Motor neuron (in vitro differentiated cells): ENCODE results near the gene IL4I1. TPM values are rescaled to one million over a fixed set of nuclear protein-coding genes. Genes with fewer than 3 reads are reported as not detected.

Experiments used
- ATAC-seq, 8 experiments: fragments of 200-7000 bp; cut with Tn5 transposase; replicated peaks in 6 of 8; 2 replicates each; pipeline ENCODE4 v1.8.0; 2021; ENCODE audit warnings: mild to moderate bottlenecking in 8 of 8, moderate library complexity in 8 of 8
- H3K27ac ChIP-seq, 2 donors: fragments of 250-450 bp; sonication (Bioruptor Pico); 2 replicates each; pipeline ENCODE4 v1.9.0; 2021; ENCODE audit warnings: antibody characterized with exemption in 2 of 2, mild to moderate bottlenecking in 2 of 2, moderate library complexity in 1 of 2
- H3K4me1 ChIP-seq, 2 donors: fragments of 250-450 bp; sonication (Bioruptor Pico); replicated peaks in 1 of 2; 2 replicates each; pipeline ENCODE4 v1.6.1; 2021; ENCODE audit warnings: antibody characterized with exemption in 2 of 2, mild to moderate bottlenecking in 2 of 2, moderate library complexity in 1 of 2
- H3K4me3 ChIP-seq, 5 donors: fragments of 250-450 bp; sonication (Bioruptor Pico); 2 replicates each; pipeline ENCODE4 v1.9.0; 2021; ENCODE audit warnings: antibody characterized with exemption in 5 of 5, mild to moderate bottlenecking in 5 of 5, moderate library complexity in 4 of 5
- WGBS, 10 experiments: fragments of 450-650 bp; shearing (Covaris generic); methylation state at CpG; one replicate each; pipeline ENCODE4 v1.0.0; 2022; 5-methylcytosine and 5-hydroxymethylcytosine counted together
- in situ Hi-C, 9 experiments: fragments of 400-800 bp; cut with MboI; loops; one replicate each; pipeline ENCODE4 v1.15.0; 2021; ENCODE audit warnings: low sequenced_read_pairs in 9 of 9, low pct_unique_long_range_greater_than_20kb in 2 of 9; ENCODE audit not compliant: unreplicated experiment in 9 of 9
- total RNA-seq, 8 experiments: library from RNA; unstranded; fragments of 300-600 nt; gene quantifications; 2 replicates each; pipeline versions ENCODE4 v1.2.3 to v1.2.4, GENCODE V29; 2022

Gene IL4I1
- total RNA-seq, 8 experiments from 2014 or later, result 0.21 to 0.99 (median 0.35) TPM

DNA sequence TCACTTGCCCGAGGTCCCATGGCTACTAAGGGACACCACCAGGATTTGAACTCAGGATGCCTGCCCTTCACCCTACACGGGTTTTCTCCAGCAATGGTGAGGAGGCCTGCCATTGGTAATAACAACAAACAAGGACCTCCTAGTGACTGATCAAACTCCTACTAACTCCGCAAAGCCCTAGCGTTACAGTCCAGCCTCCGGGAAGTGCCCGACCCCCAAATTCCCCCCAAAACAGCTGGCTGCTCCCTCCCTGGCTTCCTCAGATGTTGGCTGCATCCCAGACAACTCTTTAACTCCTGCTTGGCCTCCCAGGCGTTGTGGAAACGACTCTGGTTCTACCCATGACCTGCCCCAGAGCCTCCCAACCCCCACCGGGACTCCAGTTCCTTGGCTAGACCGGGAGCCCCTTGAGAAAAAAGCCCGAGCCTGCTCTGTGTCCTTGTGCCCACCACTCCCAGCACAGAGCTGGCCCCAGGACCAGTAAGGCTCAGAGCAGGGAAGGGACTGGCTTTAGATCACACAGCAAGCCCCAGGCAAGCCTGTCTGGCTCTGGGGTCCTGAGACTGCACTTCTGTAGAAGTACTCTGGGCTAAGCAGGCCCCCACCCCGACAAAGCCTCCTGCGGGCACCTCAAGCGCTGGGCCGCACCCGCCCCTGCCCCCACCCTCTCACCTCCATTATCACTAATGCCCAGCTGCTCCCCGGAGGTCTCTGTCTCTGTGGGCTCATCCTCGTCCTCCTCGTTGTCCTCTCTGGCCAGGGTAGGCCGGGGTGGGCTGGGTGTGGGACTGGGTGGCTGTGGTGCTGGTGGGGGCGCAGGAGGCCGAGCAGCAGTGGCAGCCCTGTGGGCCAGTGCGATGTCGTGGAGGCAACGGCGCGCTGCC, 24.2 kb downstream of the IL4I1 start:
- no peak overlapping the region for H3K27ac ChIP-seq
- no peak overlapping the region for H3K4me3 ChIP-seq
- peaks cover 9 to 12% of the 10 kb centered on the region in 2 donors for H3K4me1 ChIP-seq
- 40 to 81% (median 59%) methylated on average over 1 to 8 of the region's 27 CpGs; no CpG with 5 or more reads in 4 of the 10 experiments for WGBS, 10 experiments
- in situ Hi-C loops, result no loop called here
- no peak for ATAC-seq

DNA sequence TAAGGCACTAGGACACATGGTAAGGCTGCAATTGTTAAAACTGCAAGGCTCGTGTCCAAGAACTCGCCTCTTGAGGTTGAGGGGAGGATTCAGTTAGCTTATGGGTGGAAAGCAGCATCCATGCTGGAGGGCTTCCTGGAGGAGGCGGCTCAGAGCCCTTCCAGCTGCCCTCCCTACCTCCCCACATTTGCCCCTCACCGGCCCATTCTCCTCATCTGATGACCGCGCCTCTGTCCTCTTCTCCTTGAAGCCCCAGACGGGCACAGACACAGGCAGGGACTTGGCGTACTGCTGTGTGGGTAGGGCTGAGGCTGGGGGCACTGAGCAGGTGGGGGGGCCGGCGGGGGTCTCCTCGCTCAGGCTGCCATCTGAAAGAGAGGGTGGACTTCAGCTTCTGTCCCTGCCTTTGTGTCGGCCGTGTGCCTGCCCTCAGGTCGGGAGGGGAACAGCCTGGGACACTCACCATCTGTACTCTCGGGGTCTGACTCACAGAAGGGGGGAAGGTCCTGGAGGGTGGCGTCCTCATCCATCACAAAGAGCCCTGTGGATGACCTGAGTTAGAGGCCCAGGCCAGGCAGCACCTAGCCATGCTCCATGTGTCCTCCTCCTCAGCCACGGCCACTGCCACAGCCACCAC, 25.2 kb downstream of the IL4I1 start:
- Histone ChIP-seq H3K27ac (no peak overlapping the region), H3K4me1 (peaks cover 9 to 12% of the 10 kb centered on the region in 2 donors), H3K4me3 (no peak overlapping the region)
- 65 to 100% (median 85%) methylated on average over 2 to 5 of the region's 17 CpGs; no CpG with 5 or more reads in 7 of the 10 experiments for WGBS, 10 experiments
- no peak for ATAC-seq
- in situ Hi-C loops, result no loop called here

DNA sequence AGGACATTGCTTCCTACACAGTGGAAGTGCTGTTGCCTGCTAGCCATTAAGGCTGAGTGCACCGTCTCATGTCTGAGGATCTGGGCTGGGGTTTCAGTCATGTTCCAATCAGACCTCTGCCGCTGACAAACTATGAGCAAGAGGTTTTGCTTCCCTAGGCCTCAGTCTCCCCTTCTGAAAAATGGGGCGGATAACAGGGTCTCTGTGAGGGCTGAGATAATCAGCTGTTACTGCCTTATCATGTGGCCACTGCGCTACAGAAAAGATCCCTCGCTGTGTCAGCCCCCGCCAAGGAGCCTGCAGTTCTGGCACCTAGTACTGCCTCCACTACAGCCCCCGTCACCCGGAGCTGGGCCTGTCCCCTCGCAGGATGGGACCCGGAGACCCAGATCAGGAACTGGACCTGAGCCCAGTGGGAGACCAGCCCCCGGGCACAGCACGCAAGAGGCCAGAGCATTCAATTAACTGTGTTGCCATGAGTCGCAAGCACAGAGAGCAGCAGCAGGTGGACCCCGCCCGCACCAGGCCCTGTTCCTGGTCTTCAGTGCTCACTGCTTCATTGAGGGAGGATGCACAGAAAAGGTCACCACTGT, 26.3 kb downstream of the IL4I1 start:
- peaks cover 17 to 18% of the 10 kb centered on the region in 2 donors for H3K4me1 ChIP-seq
- 50 to 90% (median 67%) methylated on average over 1 to 9 of the region's 15 CpGs; no CpG with 5 or more reads in 2 of the 10 experiments for WGBS, 10 experiments
- H3K27ac ChIP-seq, result peak overlapping the region; percentile 87 to 90
- no peak for ATAC-seq
- H3K4me3 ChIP-seq, result peak overlapping the region; percentile 34 to 54 (median 47)
- in situ Hi-C loops, result no loop called here

DNA sequence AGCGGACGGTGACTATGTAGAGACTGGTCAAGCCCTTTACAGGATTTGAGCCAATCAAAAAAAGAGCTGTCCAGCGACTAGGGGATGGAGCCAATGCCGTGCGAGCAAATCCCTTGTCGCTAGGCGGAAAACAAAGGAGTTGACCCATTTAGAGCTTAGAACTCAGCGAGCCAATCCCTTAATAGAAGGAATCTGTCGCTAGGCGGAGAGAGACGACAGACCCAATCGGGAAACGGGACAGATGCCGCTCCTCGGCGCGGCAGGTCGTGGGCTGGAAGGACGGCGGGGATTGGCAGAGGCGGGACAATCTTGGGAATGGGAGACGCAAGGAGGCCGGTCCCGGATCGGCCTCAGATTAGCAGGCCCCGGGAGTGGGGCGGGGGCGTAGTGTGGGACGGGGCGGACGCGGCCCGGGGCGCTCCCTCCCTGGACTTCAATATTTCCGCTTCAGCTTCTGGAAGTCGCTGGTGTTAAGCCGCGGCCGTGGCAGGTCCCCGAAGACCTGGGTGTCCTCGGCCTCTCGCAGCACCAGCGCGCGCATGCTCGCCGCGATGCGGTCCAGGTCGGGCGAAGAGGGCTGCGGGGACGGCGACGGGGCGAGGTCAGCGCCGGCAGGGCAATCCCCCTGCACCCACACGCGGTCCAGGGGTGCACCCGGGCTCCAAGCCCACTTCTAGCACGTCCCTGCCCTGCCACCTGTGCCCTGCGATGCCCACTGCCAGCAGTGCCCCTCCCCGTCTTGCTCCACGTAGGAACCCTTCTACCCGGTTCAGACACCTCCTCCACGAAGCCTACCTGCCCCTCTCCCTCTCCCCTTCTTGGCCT, 27.0 kb downstream of the IL4I1 start:
- in situ Hi-C loops, result no loop called here
- Histone ChIP-seq H3K4me1 (peaks cover 15 to 18% of the 10 kb centered on the region in 2 donors), H3K4me3 (peak overlapping the region; percentile 34 to 54 (median 47)), H3K27ac (peak overlapping the region; percentile 87 to 90)
- 0 to 5% (median 0%) methylated on average over 3 to 16 of the region's 67 CpGs; no CpG with 5 or more reads in 1 of the 10 experiments for WGBS, 10 experiments
- ATAC-seq, result peak; percentile 65 to 85 (median 82)

DNA sequence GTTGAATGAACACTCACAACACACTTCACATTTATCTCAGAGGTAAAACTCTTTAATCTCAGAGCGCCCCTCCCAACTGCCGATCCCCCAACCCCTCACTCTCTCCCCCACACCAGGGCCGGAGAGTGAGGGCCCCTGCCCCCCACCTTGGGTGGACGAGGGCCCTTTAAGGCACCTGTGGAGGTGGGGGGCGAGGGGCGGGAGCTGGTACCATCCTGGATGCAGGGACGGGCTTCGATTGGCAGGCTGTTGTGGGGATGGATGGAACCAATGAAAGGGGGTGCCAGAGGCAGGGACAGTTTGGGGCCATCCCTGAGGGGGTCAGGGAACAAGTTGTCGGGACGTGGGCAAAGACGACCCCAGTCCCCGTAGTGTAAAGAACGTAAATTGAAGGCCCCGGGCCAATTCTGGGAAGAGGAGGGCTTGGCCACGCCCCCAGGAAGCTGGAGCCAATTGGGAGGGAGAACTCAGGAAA, 27.6 kb downstream of the IL4I1 start:
- in situ Hi-C loops, result no loop called here
- H3K27ac ChIP-seq, result peak overlapping the region; percentile 66 to 75

DNA sequence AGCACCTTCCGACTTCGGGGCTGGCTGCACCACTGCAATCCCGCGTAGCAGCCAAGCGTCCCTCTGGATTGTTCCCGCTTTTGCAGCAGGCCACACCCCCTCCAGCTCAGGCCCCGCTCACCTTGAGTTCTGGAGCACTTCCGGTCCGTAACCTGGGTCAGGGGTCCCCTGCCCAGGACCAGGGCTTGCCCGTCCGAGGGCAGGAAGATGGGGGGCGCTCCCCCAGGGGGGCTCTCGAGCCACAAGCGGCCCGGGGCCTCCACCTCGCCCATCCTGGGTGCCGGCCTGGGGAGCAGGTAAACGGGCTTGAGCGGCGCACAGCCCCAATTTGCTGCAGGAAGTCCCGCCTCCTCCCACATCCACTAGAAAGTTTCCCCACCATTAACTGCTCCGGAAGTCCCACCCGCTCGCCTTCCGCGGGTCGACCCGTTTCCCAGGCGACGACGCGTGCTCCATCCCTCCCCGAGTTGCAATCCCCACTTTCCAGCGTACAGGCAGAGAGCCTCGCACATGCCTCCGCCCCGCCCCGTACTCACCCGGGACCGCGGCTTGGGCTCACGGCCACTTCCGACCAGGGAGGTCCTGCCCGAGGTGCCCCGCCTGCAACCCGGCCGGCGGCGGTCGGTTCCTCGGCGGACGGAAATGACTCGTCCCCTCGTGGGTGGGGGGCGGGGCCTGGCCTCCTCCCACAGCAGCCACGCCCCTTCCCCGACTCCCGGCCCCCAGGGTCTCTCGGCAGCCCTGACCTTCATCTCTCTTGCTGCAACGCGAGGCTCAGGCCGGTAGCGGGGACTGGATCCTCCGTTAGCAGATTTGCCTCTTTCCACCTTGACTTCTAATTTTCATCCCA, 29.5 kb downstream of the IL4I1 start, which contains the start of gene PNKP:
PNKP (minus strand) TSS at position 644 of the 850 bp plus-strand sequence; CDS start at position 272, 372 bp downstream.
- H3K4me1 ChIP-seq, result peaks cover 15 to 18% of the 10 kb centered on the region in 2 donors
- peak within 1 kb of the TSS; percentile 89 to 94 for H3K27ac ChIP-seq
- in situ Hi-C loops, result no loop called here
- WGBS, 10 experiments, result 0 to 7% (median 2%) methylated on average over 3 to 16 of the region's 65 CpGs; no CpG with 5 or more reads in 1 of the 10 experiments
- peak within 1 kb of the TSS; percentile 97 to 100 (median 98) for H3K4me3 ChIP-seq
- ATAC-seq, result peak; percentile 44 to 61 (median 55)

More for the DNA sequence above, 27.6 kb downstream of the IL4I1 start:
- 0 to 2% (median 0%) methylated on average over 1 to 6 of the region's 15 CpGs; no CpG with 5 or more reads in 6 of the 10 experiments for WGBS, 10 experiments
- peaks cover 15 to 18% of the 10 kb centered on the region in 2 donors for H3K4me1 ChIP-seq
- H3K4me3 ChIP-seq, result peak overlapping the region; percentile 25 to 40 (median 35)
- peak in 7 of 8 experiments; percentile 0 to 16 (median 2) for ATAC-seq

DNA sequence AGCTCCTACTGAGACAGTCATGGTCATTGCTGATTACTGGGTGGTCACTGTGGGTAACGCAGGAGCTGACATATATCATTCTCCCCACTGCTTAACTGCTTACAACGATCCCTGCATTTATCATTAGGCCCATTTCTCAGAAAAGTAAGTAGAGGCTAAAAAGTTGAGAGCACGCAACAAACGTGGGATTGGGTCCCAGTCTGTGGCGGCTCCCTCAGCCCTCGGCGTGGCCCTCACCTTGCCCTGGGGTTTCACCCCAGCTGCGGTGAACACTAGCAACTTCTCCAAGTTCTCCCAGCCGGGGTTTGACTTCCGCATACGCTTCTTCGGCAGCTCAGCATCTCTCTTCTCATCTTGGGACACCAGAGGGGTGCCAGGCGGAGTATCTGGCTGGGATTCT, 31.8 kb downstream of the IL4I1 start:
- no peak overlapping the region for H3K27ac ChIP-seq
- H3K4me3 ChIP-seq, result peak overlapping the region in 1 of 5 donors; percentile 98
- peaks cover 11 to 20% of the 10 kb centered on the region in 2 donors for H3K4me1 ChIP-seq
- WGBS, 10 experiments, result 80 to 100% (median 85%) methylated on average over 1 to 6 of the region's 13 CpGs; no CpG with 5 or more reads in 4 of the 10 experiments
- in situ Hi-C loops, result no loop called here
- no peak for ATAC-seq

DNA sequence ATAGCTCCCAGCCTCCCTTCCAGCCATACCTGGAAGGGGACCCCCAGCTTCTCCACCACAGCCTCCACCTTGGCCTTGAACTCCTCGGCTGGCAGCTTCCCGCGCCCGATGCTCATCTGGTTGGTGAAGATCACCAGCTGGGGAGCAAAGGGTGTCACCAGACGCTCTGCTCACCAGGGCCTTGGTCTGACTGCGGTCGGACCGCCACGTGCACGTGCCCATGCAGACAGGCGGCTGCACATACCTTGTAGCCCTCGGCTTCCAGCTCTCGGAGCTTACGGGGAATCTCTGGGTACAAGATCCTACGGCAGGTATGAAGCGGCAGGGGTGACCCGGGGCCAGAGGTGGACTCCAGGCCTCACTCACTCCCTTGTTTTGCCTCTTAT, 32.8 kb downstream of the IL4I1 start:
- ATAC-seq, result no peak
- no peak overlapping the region for H3K27ac ChIP-seq
- in situ Hi-C loops, result no loop called here
- 90 to 100% (median 95%) methylated on average over 1 to 11 of the region's 17 CpGs; no CpG with 5 or more reads in 6 of the 10 experiments for WGBS, 10 experiments
- no peak overlapping the region for H3K4me3 ChIP-seq
- peaks cover 11 to 19% of the 10 kb centered on the region in 2 donors for H3K4me1 ChIP-seq

DNA sequence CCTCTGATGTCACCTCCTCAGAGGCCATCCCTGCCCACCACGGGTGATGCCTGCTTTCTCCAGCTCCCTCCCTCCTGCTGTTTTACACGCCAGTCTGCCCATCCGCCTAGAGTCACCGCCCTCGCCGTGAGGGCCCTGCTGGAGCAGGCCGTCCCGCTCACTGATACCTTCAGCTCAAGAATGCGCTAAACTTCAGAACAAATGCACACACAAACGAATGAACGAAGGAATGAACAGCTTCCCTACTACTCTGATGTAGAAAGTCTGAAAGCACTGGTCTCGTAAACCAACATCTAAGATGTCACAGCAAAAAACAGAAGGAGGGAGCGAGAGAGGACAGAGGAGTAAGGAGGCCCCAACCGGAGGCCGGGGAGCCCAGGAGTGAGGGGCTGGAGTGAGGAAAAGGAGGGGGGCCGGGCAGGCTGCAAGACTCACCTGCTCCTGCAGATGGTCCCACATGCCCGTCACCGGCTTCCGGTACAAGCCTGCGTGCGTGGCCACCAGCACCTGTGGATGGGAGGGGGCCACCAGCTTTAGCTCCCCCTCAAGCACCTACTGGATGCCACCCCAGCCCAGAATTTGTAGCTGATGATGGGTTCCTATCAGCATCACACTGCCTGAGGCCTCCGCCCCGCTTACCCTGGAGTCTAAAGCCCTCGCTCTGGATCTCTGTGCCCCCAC, 33.3 kb downstream of the IL4I1 start:
- WGBS, 10 experiments, result 50 to 100% (median 92%) methylated on average over 1 to 12 of the region's 24 CpGs; no CpG with 5 or more reads in 4 of the 10 experiments
- no peak overlapping the region for H3K27ac ChIP-seq
- H3K4me3 ChIP-seq, result no peak overlapping the region
- in situ Hi-C loops, result no loop called here
- H3K4me1 ChIP-seq, result peaks cover 11 to 16% of the 10 kb centered on the region in 2 donors
- ATAC-seq, result no peak

DNA sequence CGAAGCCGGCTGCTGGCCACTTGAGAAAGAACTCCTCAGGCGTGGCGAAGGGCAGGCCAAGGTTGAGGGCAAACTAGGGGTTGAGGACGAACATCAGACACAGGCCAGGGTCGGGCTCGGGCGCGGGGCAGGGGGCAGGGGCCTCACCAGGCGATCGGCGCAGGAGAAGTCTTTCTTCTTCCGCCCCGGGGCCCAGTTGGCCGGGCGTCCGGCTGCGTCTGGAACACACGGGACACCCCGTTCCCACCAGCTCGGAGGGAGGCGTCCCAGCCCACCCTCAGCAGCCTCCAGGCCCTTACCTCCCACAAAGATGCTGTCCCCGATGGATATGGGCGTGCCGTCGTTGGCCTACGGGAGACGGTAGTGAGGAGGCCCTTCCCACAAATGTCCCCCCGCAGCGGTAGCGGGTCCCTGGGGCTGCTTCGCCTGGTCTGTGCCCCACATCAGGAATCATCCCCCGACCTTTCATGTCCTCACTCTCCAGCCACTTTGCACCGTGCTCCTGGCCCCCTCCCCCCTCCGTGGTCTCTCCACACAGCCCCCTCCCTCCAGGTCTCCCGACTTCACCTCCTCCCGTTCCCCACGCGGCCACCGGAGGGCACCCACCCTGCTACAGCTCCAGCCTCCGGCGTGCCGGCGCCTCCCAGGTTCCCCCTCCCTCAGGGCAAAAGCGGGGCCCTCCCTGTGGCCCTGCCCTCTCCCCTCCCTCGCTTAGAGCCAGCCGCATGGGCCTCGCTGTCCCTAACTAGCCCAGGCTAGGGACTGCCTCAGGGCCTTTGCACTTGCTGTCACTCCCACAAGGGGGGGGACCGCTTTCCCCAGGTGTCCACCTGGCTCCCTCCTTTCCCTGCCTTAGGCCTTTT, 34.1 kb downstream of the IL4I1 start:
- ATAC-seq, result no peak
- no peak overlapping the region for H3K4me3 ChIP-seq
- peaks cover 11 to 16% of the 10 kb centered on the region in 2 donors for H3K4me1 ChIP-seq
- WGBS, 10 experiments, result no CpG with 5 or more reads among the region's 49 CpGs
- in situ Hi-C loops, result no loop called here
- no peak overlapping the region for H3K27ac ChIP-seq
